ENCODE data around the gene OLFM1.

The OLFM1 gene

DNA sequence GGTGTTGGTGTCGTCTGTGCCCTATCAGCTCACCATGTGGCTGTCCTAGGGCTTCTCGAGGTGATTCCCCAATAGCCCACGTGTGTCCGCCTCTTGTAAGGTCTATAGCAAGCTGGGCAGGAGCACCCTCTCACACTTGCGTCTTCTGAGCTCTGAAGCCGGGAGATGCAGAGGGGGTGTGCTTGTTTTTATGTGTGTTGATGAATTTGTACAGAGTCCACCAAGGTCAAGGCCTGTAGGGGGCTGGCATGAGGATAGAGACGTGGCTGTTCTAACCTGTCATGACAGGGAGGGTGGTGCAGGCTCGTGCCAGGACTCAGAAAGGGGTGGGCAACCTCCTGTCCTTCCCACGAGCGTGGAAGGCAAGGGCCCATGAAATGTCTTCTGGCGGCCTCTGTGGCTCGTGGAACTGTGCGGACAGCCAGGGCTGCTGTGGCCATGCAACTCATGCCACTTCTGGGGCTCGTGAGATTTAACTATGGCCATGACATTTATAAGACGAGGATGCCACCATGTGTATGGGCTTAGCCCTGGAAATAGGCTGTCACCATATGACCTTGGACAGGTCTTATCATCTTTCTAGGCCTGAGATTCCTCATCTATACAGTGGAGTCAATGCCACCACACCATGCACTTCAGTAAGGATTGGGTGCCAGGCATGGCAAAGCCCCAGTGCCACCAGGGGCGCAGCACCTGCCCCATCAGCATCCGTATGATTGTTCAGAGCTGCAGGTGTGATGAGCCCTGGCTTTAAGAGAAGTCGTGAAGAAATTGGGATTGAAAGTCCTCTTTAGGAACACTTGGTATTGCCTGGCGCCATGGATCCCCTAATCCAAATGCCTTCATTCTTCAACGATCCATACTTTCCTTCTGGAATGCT, 2.3 kb upstream of the OLFM1 start:
- Histone ChIP-seq H3K27ac (no peak overlapping the region), H3K79me2 (no peaks in the 10 kb centered on the region), H3K36me3 (ENCODE audit: control insufficient read depth, insufficient read depth, low read length) (no peaks in the 10 kb centered on the region), H3K4me3 (ENCODE audit: low read depth, low read length) (no peak overlapping the region), H2AFZ (no peak overlapping the region), H3K9ac (no peak overlapping the region), H3K9me3 (ENCODE audit: control insufficient read depth, low read length) (no peaks in the 10 kb centered on the region), H3K4me2 (ENCODE audit: low read length) (no peak overlapping the region), H3K4me1 (no peaks in the 10 kb centered on the region), H3K27me3 (ENCODE audit: control insufficient read depth, insufficient read depth, low read length) (peaks cover 3% of the 10 kb centered on the region)
- no peak for TF ChIP-seq CTCF (IDR thresholded peaks at IDR 0.05)

DNA sequence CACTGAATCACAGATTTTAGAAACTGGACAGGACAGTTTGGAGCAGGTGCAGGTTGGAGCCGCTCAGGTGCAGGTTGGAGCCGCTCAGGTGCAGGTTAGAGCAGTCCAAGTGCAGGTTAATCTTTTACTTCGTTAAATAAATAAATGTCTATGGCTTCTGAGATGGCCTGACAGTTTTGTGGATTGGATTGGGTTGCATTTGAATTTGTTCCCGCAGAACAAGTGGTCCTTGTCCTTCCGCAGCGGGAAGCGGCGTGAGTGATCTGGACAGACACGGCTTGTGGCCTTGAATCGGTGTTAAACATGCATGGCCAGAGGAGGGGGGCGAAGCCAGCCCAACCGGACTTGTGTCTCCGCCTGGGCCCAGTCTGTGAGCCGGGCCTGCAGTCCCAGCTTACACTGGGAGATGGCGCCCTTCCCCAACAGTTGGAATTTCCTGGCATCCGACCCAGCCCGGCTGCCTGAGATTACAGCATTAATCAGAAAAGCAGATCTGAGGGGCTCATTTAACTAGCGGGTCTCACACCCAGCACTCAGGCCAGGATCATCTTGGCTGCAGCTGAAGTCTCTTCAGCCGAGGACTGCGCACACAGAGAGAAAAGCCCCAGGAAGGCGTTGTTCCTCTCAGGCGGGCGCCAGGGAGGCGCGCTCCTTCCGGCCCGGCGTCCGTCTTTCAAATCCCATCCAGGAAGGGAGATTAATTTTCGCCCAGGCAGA, 1.5 kb upstream of the OLFM1 start:
- Histone ChIP-seq H3K9me3 (ENCODE audit: control insufficient read depth, low read length) (no peaks in the 10 kb centered on the region), H3K27ac (no peak overlapping the region), H3K4me2 (ENCODE audit: low read length) (peak overlapping the region; percentile 59), H3K36me3 (ENCODE audit: control insufficient read depth, insufficient read depth, low read length) (no peaks in the 10 kb centered on the region), H3K9ac (no peak overlapping the region), H3K4me1 (no peaks in the 10 kb centered on the region), H3K4me3 (ENCODE audit: low read depth, low read length) (no peak overlapping the region), H3K27me3 (ENCODE audit: control insufficient read depth, insufficient read depth, low read length) (peaks cover 3% of the 10 kb centered on the region), H2AFZ (peak overlapping the region; percentile 60), H3K79me2 (no peaks in the 10 kb centered on the region)
- TF ChIP-seq CTCF (IDR thresholded peaks at IDR 0.05), result peak; percentile 83

DNA sequence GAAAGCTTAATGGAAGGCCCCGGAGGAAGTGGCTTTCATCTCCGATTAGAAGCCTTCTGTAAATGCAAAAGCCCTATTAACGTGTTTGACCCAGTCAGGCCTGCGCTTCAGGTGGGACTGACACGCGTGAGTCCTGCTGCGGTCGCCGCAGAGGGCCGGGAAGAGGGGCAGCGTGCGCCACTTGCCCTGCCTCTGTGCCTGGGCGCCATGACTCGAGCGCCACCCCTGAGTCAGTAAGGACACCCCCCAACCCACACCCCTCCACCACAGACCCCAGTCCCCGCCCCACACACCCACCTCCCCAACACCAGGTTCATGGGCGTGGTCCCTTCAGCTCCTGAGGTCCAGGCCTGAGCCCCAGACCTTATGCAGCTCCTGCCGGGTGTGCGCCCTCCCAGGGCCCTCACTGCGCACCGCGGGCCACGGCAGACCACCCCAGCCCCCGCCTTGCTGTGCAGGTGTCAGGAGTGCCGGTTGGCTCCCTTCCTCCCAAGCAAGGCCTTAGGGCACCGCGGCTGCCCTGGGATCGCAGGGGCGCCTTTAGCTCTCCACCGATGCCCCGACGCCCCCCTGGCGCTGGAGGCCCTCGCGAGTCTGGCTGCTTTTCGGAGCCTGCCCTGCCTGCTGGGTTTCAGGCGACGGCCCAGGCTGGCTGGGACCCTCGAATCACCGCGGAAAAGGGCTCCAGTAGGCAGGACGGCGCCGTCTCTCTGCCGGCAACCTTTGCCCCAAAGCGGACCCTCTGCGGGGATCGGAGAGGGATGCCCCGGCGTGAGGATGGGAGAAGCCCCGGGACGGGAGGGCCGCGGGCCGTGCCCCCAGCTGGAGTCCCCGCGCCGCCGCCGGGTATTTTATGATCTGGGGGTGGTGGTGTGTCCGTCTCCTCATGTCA, 625 bp upstream of the OLFM1 start:
- H3K9me3 ChIP-seq (ENCODE audit: control insufficient read depth, low read length), result no peaks in the 10 kb centered on the region
- peak overlapping the region; percentile 59 for H3K4me2 ChIP-seq (ENCODE audit: low read length)
- peak overlapping the region; percentile 60 for H2AFZ ChIP-seq
- TF ChIP-seq CTCF (IDR thresholded peaks at IDR 0.05), result no peak
- H3K36me3 ChIP-seq (ENCODE audit: control insufficient read depth, insufficient read depth, low read length), result no peaks in the 10 kb centered on the region
- H3K4me1 ChIP-seq, result no peaks in the 10 kb centered on the region
- no peak overlapping the region for H3K27ac ChIP-seq
- H3K79me2 ChIP-seq, result no peaks in the 10 kb centered on the region
- H3K4me3 ChIP-seq (ENCODE audit: low read depth, low read length), result no peak overlapping the region
- H3K27me3 ChIP-seq (ENCODE audit: control insufficient read depth, insufficient read depth, low read length), result peaks cover 3% of the 10 kb centered on the region
- no peak overlapping the region for H3K9ac ChIP-seq

DNA sequence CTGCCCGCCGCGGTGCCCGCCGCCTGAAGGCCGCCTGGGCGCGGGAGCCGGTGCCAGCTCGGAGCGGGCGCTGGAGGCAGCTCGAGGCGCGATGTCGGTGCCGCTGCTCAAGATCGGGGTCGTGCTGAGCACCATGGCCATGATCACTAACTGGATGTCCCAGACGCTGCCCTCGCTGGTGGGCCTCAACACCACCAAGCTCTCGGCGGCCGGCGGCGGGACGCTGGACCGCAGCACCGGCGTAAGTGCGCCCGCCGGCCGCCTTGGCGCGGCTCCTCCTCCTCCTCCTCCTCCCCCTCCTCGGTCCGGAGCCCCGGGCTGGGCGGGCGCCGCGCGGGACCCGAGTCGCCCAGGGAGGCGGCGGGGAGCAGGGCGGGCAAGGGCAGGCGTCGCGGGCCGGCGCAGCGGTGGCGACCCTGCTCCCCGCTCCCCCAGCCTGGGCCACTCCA, 455 bp downstream of the OLFM1 start:
- H3K4me1 ChIP-seq, result no peaks in the 10 kb centered on the region
- no peak overlapping the region for H3K4me3 ChIP-seq (ENCODE audit: low read depth, low read length)
- peaks cover 3% of the 10 kb centered on the region for H3K27me3 ChIP-seq (ENCODE audit: control insufficient read depth, insufficient read depth, low read length)
- no peaks in the 10 kb centered on the region for H3K79me2 ChIP-seq
- no peak for TF ChIP-seq CTCF (IDR thresholded peaks at IDR 0.05)
- no peaks in the 10 kb centered on the region for H3K36me3 ChIP-seq (ENCODE audit: control insufficient read depth, insufficient read depth, low read length)
- H2AFZ ChIP-seq, result no peak overlapping the region
- H3K9ac ChIP-seq, result no peak overlapping the region
- H3K4me2 ChIP-seq (ENCODE audit: low read length), result no peak overlapping the region
- H3K9me3 ChIP-seq (ENCODE audit: control insufficient read depth, low read length), result no peaks in the 10 kb centered on the region
- H3K27ac ChIP-seq, result no peak overlapping the region
